Lung (tissue), 12 donors: ENCODE measurements around the gene RIOK3. TPM values are rescaled to one million over a fixed set of nuclear protein-coding genes. Genes with fewer than 3 reads are reported as not detected.
A peak's percentile ranks its signal among the peaks of the same experiment; 100 is the strongest.

Source experiments
- ATAC-seq: fragments of 200-7000 bp; cut with Tn5 transposase; one replicate; pipeline ENCODE4 v1.9.1; 2020; ENCODE audit warnings: moderate number of reproducible peaks; ENCODE audit not compliant: insufficient read depth, low FRiP score
- DNase-seq, 3 donors: peaks; one replicate each; pipeline ENCODE4 v3.0.0-alpha.2; 2013 to 2017
- H3K27ac ChIP-seq, 2 donors: one replicate each; pipeline ENCODE4 v1.5.1; 2013; ENCODE audit warnings: mild to moderate bottlenecking in 2 of 2, moderate library complexity in 2 of 2, control low read depth in 1 of 2, inconsistent platforms in 1 of 2, low read depth in 1 of 2, low read length in 1 of 2
- H3K27me3 ChIP-seq, 3 donors: one replicate each; pipeline ENCODE4 v1.5.1; 2013; ENCODE audit warnings: low read length in 2 of 3; ENCODE audit not compliant: control insufficient read depth in 3 of 3, insufficient read depth in 3 of 3
- H3K36me3 ChIP-seq, 4 donors: one replicate each; pipeline ENCODE4 v1.5.1; 2013; ENCODE audit warnings: low read length in 4 of 4, mild to moderate bottlenecking in 1 of 4, moderate library complexity in 1 of 4; ENCODE audit not compliant: control insufficient read depth in 4 of 4, insufficient read depth in 4 of 4
- H3K4me1 ChIP-seq, 5 donors: one replicate each; pipeline ENCODE4 v1.5.1; 2013; ENCODE audit warnings: low read length in 5 of 5, mild to moderate bottlenecking in 2 of 5, moderate library complexity in 1 of 5; ENCODE audit not compliant: control insufficient read depth in 5 of 5, insufficient read depth in 5 of 5
- H3K4me3 ChIP-seq: one replicate; pipeline ENCODE4 v1.5.1; 2013; ENCODE audit warnings: mild to moderate bottlenecking, control low read depth, moderate library complexity
- H3K9ac ChIP-seq, 2 donors: one replicate each; pipeline ENCODE4 v1.5.1; 2013; ENCODE audit warnings: low read length in 2 of 2, control low read depth in 1 of 2; ENCODE audit not compliant: insufficient read depth in 1 of 2
- H3K9me3 ChIP-seq, 4 donors: one replicate each; pipeline ENCODE4 v1.5.1; 2013; ENCODE audit warnings: low read length in 3 of 4, mild to moderate bottlenecking in 1 of 4, moderate library complexity in 1 of 4; ENCODE audit not compliant: control insufficient read depth in 4 of 4, insufficient read depth in 3 of 4
- WGBS, 2 donors: extraction: QIAGEN DNeasy Blood & Tissue Kit; methylation state at CpG; one replicate each; pipeline ENCODE4 v1.1.7; 2013; 5-methylcytosine and 5-hydroxymethylcytosine counted together
- polyA plus RNA-seq, 2 donors: library from polyadenylated mRNA; stranded (reverse); fragments of 200-250 nt; gene quantifications; one replicate each; pipeline ENCODE4 v1.2.1, GENCODE V29; 2013
- total RNA-seq, 2 donors: library from RNA; depleted of rRNA in 1 of 2; stranded (reverse); fragments of >200 nt in 1 of 2; gene quantifications; one replicate each; pipeline ENCODE4 v1.2.1, GENCODE V29; 2014 to 2021
- TF ChIP-seq, protein P1 (sequence below): IDR thresholded peaks from 2 replicates; pipeline ENCODE4 v1.5.1; 2012; ENCODE audit warnings: mild to moderate bottlenecking; ENCODE audit errors: control extremely low read depth, extremely low read depth
- donor health status: control.
- donor health status: control.
- donor health status: Bipolar disorder and iron deficiency.
- donor health status: healthy.
- donor health status: DM: yes; HTN: yes; CAD: no.

RIOK3 gene
- total and polyA plus RNA-seq, 4 donors: 35.6 to 83.0 (median 54.2) TPM

DNA sequence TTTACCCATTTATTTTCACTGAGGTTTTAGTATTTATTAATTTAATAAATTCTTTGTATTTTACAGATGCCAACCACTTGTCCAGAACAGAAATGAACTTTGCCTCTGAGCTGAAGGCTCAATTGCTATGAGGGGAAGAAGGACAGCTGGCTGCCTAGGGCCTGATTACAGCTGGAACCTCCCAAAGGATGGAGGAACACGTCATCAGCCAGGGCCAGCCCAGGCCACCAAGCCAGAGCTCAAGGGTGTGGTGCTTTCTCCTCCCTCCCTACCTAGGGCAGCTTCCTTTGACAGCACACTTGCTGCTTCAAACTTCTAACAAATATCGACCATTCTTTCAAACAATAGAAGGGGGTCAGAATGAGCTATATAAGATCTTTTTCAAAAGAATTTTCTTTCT lies 19.7 kb upstream of the RIOK3 start:
- TF ChIP-seq, protein P1, sequence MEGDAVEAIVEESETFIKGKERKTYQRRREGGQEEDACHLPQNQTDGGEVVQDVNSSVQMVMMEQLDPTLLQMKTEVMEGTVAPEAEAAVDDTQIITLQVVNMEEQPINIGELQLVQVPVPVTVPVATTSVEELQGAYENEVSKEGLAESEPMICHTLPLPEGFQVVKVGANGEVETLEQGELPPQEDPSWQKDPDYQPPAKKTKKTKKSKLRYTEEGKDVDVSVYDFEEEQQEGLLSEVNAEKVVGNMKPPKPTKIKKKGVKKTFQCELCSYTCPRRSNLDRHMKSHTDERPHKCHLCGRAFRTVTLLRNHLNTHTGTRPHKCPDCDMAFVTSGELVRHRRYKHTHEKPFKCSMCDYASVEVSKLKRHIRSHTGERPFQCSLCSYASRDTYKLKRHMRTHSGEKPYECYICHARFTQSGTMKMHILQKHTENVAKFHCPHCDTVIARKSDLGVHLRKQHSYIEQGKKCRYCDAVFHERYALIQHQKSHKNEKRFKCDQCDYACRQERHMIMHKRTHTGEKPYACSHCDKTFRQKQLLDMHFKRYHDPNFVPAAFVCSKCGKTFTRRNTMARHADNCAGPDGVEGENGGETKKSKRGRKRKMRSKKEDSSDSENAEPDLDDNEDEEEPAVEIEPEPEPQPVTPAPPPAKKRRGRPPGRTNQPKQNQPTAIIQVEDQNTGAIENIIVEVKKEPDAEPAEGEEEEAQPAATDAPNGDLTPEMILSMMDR: no peak
- peaks cover 0 to 5% (median 0%) of the 10 kb centered on the region in 5 donors for H3K4me1 ChIP-seq
- DNase-seq (no peak), ATAC-seq (no peak)
- H3K36me3 ChIP-seq: no peaks in the 10 kb centered on the region
- H3K9me3 ChIP-seq: peaks cover 0 to 3% (median under 1%) of the 10 kb centered on the region in 4 donors
- no peak overlapping the region for H3K4me3 ChIP-seq
- 76 to 78% methylated on average over 2 of the region's 2 CpGs for WGBS, 2 donors
- H3K27me3 ChIP-seq: no peaks in the 10 kb centered on the region
- H3K9ac ChIP-seq: no peak overlapping the region
- H3K27ac ChIP-seq: no peak overlapping the region

GRCh38 chr18:23437357-23438045 lies 15.6 kb upstream of the RIOK3 start:
- TF ChIP-seq, protein P1: no peak
- DNase-seq (peak; percentile 84 to 87 (median 84)), ATAC-seq (peak; percentile 97)
- Histone ChIP-seq H3K4me1 (peaks cover 0 to 5% (median 0%) of the 10 kb centered on the region in 5 donors), H3K27me3 (no peaks in the 10 kb centered on the region), H3K4me3 (peak overlapping the region; percentile 75), H3K9me3 (no peaks in the 10 kb centered on the region), H3K9ac (peak overlapping the region; percentile 48 to 91), H3K27ac (peak overlapping the region; percentile 18 to 47), H3K36me3 (no peaks in the 10 kb centered on the region)
- WGBS, 2 donors: 0% methylated on average over 40 to 42 of the region's 42 CpGs

DNA sequence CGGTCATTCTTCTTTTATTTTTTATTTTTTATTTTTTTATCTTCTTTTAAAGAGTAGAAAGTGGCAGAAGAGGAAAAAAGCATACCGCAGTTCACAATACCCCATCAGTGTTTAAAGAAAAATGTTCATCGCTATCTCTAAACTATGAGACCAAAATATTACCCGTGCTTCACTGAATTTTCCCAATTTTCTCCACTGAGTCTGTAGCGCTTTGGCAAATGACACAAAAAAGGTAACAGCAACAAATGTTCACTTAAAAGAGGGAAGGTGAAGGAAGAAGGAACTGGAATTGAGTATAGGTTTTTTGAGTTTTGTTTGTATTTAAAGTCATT lies 15.1 kb upstream of the RIOK3 start:
- H3K4me3 ChIP-seq: no peak overlapping the region
- WGBS, 2 donors: 34 to 40% methylated on average over 5 of the region's 5 CpGs
- ATAC-seq (no peak), DNase-seq (no peak)
- H3K27ac ChIP-seq: no peak overlapping the region
- peaks cover 0 to 5% (median 0%) of the 10 kb centered on the region in 5 donors for H3K4me1 ChIP-seq
- no peaks in the 10 kb centered on the region for H3K27me3 ChIP-seq
- no peaks in the 10 kb centered on the region for H3K36me3 ChIP-seq
- no peaks in the 10 kb centered on the region for H3K9me3 ChIP-seq
- TF ChIP-seq, protein P1: no peak
- H3K9ac ChIP-seq: peak overlapping the region in 1 of 2 donors; percentile 32
